Prostate gland (tissue), 2 donors: Measurements from ENCODE around the gene GPC5. TPM values are rescaled to one million over a fixed set of nuclear protein-coding genes. Genes with fewer than 3 reads are reported as not detected.

Source experiments
- DNase-seq: peaks from one replicate; pipeline ENCODE4 v3.0.0-alpha.2; 2019; ENCODE audit warnings: low spot score
- H3K27ac ChIP-seq, 2 donors: fragments of 200-600 bp; sonication (generic); 2 replicates each; pipeline ENCODE4 v1.5.1; 2017 to 2019
- H3K27me3 ChIP-seq: fragments of 200-600 bp; sonication (generic); replicated peaks from 2 replicates; pipeline ENCODE4 v1.5.1; 2019; ENCODE audit not compliant: insufficient read depth
- H3K36me3 ChIP-seq, 2 donors: fragments of 200-600 bp; sonication (generic); 1 replicate in 1 of 2; 2 replicates in 1 of 2; pipeline versions ENCODE4 v1.5.1 to v1.8.1; 2017 to 2019
- H3K4me1 ChIP-seq: fragments of 200-600 bp; sonication (generic); replicated peaks from 2 replicates; pipeline ENCODE4 v1.5.1; 2019
- H3K4me3 ChIP-seq, 2 donors: fragments of 200-600 bp; sonication (generic); 2 replicates each; pipeline ENCODE4 v1.5.1; 2017 to 2019
- H3K9me3 ChIP-seq: fragments of 200-600 bp; sonication (generic); 2 replicates; pipeline ENCODE4 v1.5.1; 2017
- POLR2A ChIP-seq: fragments of 450-650 bp; IDR thresholded peaks from one replicate; pipeline ENCODE4 v1.6.1; 2016; ENCODE audit warnings: antibody characterized with exemption, mild to moderate bottlenecking
- POLR2AphosphoS5 ChIP-seq: sonication (generic); formaldehyde crosslinking; IDR thresholded peaks from one replicate; pipeline ENCODE4 v1.6.1; 2017; ENCODE audit warnings: antibody characterized with exemption
- WGBS: methylation state at CpG from one replicate; pipeline ENCODE4 v1.1.5; 2018; 5-methylcytosine and 5-hydroxymethylcytosine counted together
- intact Hi-C: fragments of 100-400 bp; cut with DNase I; formaldehyde crosslinking; loops from one replicate; pipeline ENCODE4 v1.14.2; 2022
- total RNA-seq, 2 donors: library from RNA; depleted of rRNA; stranded (reverse); fragments of >200 nt; gene quantifications; one replicate each; pipeline ENCODE4 v1.1.0, GENCODE V29; 2016
- TF ChIP-seq, protein P1 (sequence below), 4 experiments: fragments of 200-600 bp in 2 of 4; fragments of 450-650 bp in 2 of 4; sonication (generic) in 2 of 4; IDR thresholded peaks; 1 replicate in 3 of 4; 2 replicates in 1 of 4; pipeline ENCODE4 v1.5.1; 2016 to 2019; ENCODE audit warnings: antibody characterized with exemption in 4 of 4, mild to moderate bottlenecking in 2 of 4, moderate library complexity in 2 of 4

Gene GPC5
- total RNA-seq, 2 donors from 2014 or later = 0.23 to 35.0 TPM

- WGBS = 95% methylated on average over 2 of the region's 2 CpGs
- intact Hi-C loops = no loop called here
- H3K27me3 ChIP-seq = no peaks in the 10 kb centered on the region
- H3K27ac ChIP-seq = no peak overlapping the region
- no peaks in the 10 kb centered on the region for H3K36me3 ChIP-seq
- no peak overlapping the region for H3K4me3 ChIP-seq
- no peak for DNase-seq
- no peaks in the 10 kb centered on the region for H3K9me3 ChIP-seq
- TF ChIP-seq POLR2A (no peak), POLR2AphosphoS5 (no peak)
- TF ChIP-seq, protein P1, sequence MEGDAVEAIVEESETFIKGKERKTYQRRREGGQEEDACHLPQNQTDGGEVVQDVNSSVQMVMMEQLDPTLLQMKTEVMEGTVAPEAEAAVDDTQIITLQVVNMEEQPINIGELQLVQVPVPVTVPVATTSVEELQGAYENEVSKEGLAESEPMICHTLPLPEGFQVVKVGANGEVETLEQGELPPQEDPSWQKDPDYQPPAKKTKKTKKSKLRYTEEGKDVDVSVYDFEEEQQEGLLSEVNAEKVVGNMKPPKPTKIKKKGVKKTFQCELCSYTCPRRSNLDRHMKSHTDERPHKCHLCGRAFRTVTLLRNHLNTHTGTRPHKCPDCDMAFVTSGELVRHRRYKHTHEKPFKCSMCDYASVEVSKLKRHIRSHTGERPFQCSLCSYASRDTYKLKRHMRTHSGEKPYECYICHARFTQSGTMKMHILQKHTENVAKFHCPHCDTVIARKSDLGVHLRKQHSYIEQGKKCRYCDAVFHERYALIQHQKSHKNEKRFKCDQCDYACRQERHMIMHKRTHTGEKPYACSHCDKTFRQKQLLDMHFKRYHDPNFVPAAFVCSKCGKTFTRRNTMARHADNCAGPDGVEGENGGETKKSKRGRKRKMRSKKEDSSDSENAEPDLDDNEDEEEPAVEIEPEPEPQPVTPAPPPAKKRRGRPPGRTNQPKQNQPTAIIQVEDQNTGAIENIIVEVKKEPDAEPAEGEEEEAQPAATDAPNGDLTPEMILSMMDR (IDR thresholded peaks at IDR 0.05) = no peak
- H3K4me1 ChIP-seq = no peaks in the 10 kb centered on the region
Observed at GRCh38 chr13:92188574-92188973, 790.2 kb downstream of the GPC5 start.

- no peaks in the 10 kb centered on the region for H3K9me3 ChIP-seq
- H3K4me3 ChIP-seq = no peak overlapping the region
- no peak overlapping the region for H3K27ac ChIP-seq
- no peaks in the 10 kb centered on the region for H3K36me3 ChIP-seq
- no peak for DNase-seq
- WGBS = 43% methylated on average over 11 of the region's 11 CpGs
- intact Hi-C loops = no loop called here
- no peaks in the 10 kb centered on the region for H3K4me1 ChIP-seq
- H3K27me3 ChIP-seq = no peaks in the 10 kb centered on the region
- TF ChIP-seq, protein P1 (IDR thresholded peaks at IDR 0.05) = no peak
- TF ChIP-seq POLR2AphosphoS5 (no peak), POLR2A (no peak)
Observed at GRCh38 chr13:92196591-92197256, 798.3 kb downstream of the GPC5 start.

DNA sequence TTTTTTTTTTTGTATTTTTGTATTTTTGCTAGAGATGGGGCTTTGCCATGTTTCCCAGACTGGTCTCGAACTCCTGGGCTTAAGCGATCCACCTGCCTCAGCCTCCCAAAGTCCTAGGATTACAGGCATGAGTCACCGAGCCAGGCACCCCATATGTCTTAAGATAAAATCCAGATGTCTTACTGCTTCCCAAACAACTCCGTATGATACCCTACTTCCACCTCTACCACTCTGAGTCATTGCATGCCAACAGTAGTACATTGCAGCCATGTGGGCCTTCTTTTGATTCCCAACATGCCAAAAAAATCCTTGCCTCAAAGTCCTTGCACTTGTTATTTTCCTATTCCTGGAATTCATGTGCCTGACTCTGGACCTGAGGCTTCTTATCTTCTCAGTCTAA is 799.2 kb downstream of the GPC5 start:
- Histone ChIP-seq H3K27ac (no peak overlapping the region), H3K36me3 (no peaks in the 10 kb centered on the region), H3K9me3 (no peaks in the 10 kb centered on the region), H3K27me3 (no peaks in the 10 kb centered on the region), H3K4me1 (no peaks in the 10 kb centered on the region), H3K4me3 (no peak overlapping the region)
- DNase-seq = no peak
- TF ChIP-seq POLR2A = no peak
- TF ChIP-seq POLR2AphosphoS5 = no peak
- TF ChIP-seq, protein P1 (IDR thresholded peaks at IDR 0.05) = no peak
- intact Hi-C loops = no loop called here
- WGBS = 90% methylated on average over 4 of the region's 4 CpGs

GRCh38 chr13:92218615-92219014 is 820.2 kb downstream of the GPC5 start:
- Histone ChIP-seq H3K9me3 (no peaks in the 10 kb centered on the region), H3K27me3 (no peaks in the 10 kb centered on the region), H3K4me1 (no peaks in the 10 kb centered on the region), H3K4me3 (no peak overlapping the region), H3K36me3 (no peaks in the 10 kb centered on the region), H3K27ac (no peak overlapping the region)
- no peak for DNase-seq
- 67% methylated on average over 4 of the region's 4 CpGs for WGBS
- TF ChIP-seq, protein P1 (IDR thresholded peaks at IDR 0.05) = no peak
- TF ChIP-seq POLR2AphosphoS5 = no peak
- TF ChIP-seq POLR2A = no peak
- intact Hi-C loops = no loop called here

GRCh38 chr13:92221916-92222315 is 823.5 kb downstream of the GPC5 start:
- intact Hi-C loops = no loop called here
- Histone ChIP-seq H3K36me3 (no peaks in the 10 kb centered on the region), H3K4me3 (no peak overlapping the region), H3K27me3 (no peaks in the 10 kb centered on the region), H3K9me3 (no peaks in the 10 kb centered on the region), H3K4me1 (peaks cover 3% of the 10 kb centered on the region), H3K27ac (no peak overlapping the region)
- no peak for DNase-seq
- WGBS = 69% methylated on average over 4 of the region's 4 CpGs
- TF ChIP-seq POLR2A (no peak), POLR2AphosphoS5 (no peak)
- TF ChIP-seq, protein P1 (IDR thresholded peaks at IDR 0.05) = no peak
